HuH-7 (cell line): ENCODE data around the gene SPC25.

Experiments used
- DNase-seq: peaks from one replicate; pipeline ENCODE4 v3.0.0; 2011; ENCODE audit warnings: low spot score

Gene SPC25

DNA sequence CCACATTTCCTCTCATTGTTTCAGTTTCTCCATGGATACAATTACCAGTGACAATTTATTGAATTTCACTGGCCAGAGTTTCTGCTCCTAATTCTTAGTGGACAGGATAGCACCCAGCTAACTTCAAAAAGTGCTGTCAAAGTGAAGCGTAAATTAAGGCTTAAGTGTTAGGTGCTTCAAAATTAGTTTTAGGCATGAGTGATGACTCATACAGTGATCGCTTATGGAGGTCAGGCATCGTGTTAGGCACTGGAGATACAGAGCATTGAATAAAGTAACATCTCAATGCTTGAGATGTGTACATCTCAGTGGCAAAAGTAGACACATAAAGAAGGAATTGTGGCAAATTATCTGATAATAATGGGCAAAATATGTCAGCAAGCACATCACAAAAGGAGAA, 47.0 kb downstream of the SPC25 start:
- no peak for DNase-seq

DNA sequence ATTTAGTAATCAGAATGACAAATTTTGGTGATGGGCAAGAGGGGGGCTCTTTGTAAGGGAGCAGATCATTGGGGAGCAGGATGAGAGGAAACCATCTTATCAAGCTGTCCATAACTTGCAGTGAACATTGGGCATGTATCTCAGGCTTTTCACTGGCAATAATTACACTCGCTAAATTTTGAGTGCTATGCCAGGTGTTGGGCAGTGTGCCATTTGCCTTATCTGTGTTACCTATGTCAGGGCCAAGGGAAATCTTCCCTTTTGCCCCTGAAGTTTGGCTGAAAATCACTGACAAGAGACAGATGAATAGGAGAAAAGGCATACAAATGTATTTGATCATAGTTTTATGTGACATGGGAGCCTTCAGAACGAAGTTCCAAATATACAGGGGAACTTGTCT, 48.8 kb downstream of the SPC25 start:
- no peak for DNase-seq

- DNase-seq = no peak
These were observed 54.3 kb downstream of the SPC25 start for GRCh38 chr2:168835969-168836368.

DNA sequence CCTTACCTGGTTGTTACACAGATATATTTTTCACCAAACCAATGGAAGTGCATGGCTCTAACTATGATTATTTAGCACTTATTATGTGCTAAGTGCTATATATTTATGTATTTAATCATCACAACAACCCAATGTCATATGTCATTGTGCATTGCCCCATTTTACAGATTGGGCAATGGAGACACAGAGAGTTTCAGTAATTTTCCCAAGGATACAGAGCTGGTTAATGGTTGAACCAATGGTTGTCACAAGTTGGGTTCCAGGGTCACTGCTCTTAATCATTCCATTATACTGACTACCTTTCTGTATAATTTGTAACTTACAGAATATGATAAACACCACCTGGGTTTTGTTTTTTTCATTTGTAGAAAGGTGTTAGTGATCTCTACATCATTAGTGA, 58.6 kb downstream of the SPC25 start:
- DNase-seq = no peak

- no peak for DNase-seq
These were observed 59.3 kb downstream of the SPC25 start for GRCh38 chr2:168830958-168831357.

- DNase-seq = no peak
These were observed 65.1 kb downstream of the SPC25 start for GRCh38 chr2:168825126-168825525.

GRCh38 chr2:168821992-168822391, 68.2 kb downstream of the SPC25 start:
- DNase-seq = no peak

DNA sequence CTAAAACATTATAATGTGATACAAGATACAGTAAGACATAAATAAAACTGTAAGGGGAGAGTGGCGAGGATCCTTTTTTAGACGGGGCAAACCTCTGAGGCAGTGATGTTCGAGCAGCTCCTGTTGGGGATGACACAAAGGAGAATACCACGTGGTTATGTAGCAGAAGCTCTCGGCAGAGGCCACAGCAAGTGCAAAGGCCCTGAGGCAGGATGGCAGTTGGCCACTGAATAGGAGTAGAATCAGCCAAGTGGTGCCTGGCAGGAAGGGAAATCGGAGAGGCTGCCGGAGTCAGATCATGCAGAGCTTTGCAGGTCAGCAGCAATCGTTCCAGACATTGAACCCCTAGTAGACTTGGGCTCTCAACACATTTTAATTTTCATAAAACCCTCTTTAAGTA, 68.7 kb downstream of the SPC25 start:
- no peak for DNase-seq
